Caco-2 (cell line): ENCODE measurements around the gene SSH2. TPM values are rescaled to one million over a fixed set of nuclear protein-coding genes. Genes with fewer than 3 reads are reported as not detected.

Experiments
- BruUV-seq: library from RNA; stranded (reverse); fragments of 400-500 nt; replicated peaks from 2 replicates; lab custom pipeline; 2021; lab: Mats Ljungman, UMichigan
- CTCF ChIA-PET: fragments of 300-600 bp; sonication (Branson Sonifier 250); formaldehyde crosslinking; loops from one replicate; lab custom pipeline; 2022; ENCODE audit warnings: antibody characterized with exemption; lab: Charles Lee
- POLR2A ChIA-PET: fragments of 300-600 bp; sonication (Branson Sonifier 250); formaldehyde crosslinking; loops from one replicate; lab custom pipeline; 2022; ENCODE audit warnings: antibody characterized with exemption; lab: Charles Lee
- DNase-seq, 2 experiments: peaks; one replicate each; pipeline versions ENCODE4 v3.0.0 to v3.0.0-alpha.2; 2020 to 2022
- H3K27me3 ChIP-seq: replicated peaks from 2 replicates; pipeline ENCODE4 v1.6.0; 2011; ENCODE audit warnings: low read length; ENCODE audit not compliant: control insufficient read depth, insufficient read depth
- H3K36me3 ChIP-seq: 2 replicates; pipeline ENCODE4 v1.5.1; 2011; ENCODE audit warnings: low read length; ENCODE audit not compliant: control insufficient read depth, insufficient read depth
- H3K4me1 ChIP-seq: fragments of 250-450 bp; sonication (Bioruptor Pico); 2 replicates; pipeline ENCODE4 v1.5.1; 2020; ENCODE audit warnings: mild to moderate bottlenecking
- H3K4me3 ChIP-seq: 2 replicates; pipeline ENCODE4 v1.5.1; 2011; ENCODE audit warnings: low read depth, mild to moderate bottlenecking, control low read depth, low read length
- H3K9me3 ChIP-seq: fragments of 250-450 bp; sonication (Bioruptor Pico); 2 replicates; pipeline ENCODE4 v1.5.1; 2020; ENCODE audit warnings: mild to moderate bottlenecking, moderate library complexity
- H3K27ac Mint-ChIP-seq: one replicate; pipeline ENCODE4 v1.8.0; 2022; ENCODE audit warnings: mixed read lengths; ENCODE audit not compliant: unreplicated experiment
- H3K27me3 Mint-ChIP-seq: one replicate; pipeline ENCODE4 v1.8.0; 2022; ENCODE audit warnings: mixed read lengths; ENCODE audit not compliant: insufficient read depth, unreplicated experiment
- H3K36me3 Mint-ChIP-seq: one replicate; pipeline ENCODE4 v1.8.0; 2022; ENCODE audit warnings: mild to moderate bottlenecking, mixed read lengths; ENCODE audit not compliant: insufficient read depth, unreplicated experiment
- H3K4me1 Mint-ChIP-seq: one replicate; pipeline ENCODE4 v1.8.0; 2022; ENCODE audit warnings: low read depth, mixed read lengths; ENCODE audit not compliant: unreplicated experiment
- H3K4me3 Mint-ChIP-seq: one replicate; pipeline ENCODE4 v1.8.0; 2022; ENCODE audit warnings: mild to moderate bottlenecking, moderate library complexity, mixed read lengths; ENCODE audit not compliant: unreplicated experiment
- H3K9me3 Mint-ChIP-seq: one replicate; pipeline ENCODE4 v1.8.0; 2022; ENCODE audit warnings: mixed read lengths; ENCODE audit not compliant: unreplicated experiment
- intact Hi-C: fragments of 100-400 bp; cut with micrococcal nuclease; formaldehyde crosslinking; loops from one replicate; pipeline ENCODE4 v1.10.0; 2022; ENCODE audit not compliant: unreplicated experiment
- total RNA-seq: library from RNA; stranded (reverse); gene quantifications from 2 replicates; pipeline ENCODE4 v1.2.3, GENCODE V29; 2022
- TF ChIP-seq, protein P1 (sequence below), 2 experiments: fragments of 200-600 bp in 1 of 2; IDR thresholded peaks; 1 replicate in 1 of 2; 2 replicates in 1 of 2; pipeline versions ENCODE4 v1.5.1 to v1.8.0; 2011 to 2022; ENCODE audit warnings: antibody characterized with exemption in 1 of 2, control low read depth in 1 of 2, inconsistent platforms in 1 of 2, low read depth in 1 of 2, low read length in 1 of 2, mild to moderate bottlenecking in 1 of 2, moderate library complexity in 1 of 2; ENCODE audit not compliant: insufficient read depth in 1 of 2, severe bottlenecking in 1 of 2, unreplicated experiment in 1 of 2

The SSH2 gene
- total RNA-seq, 1 experiment from 2014 or later: 48.2 TPM

DNA sequence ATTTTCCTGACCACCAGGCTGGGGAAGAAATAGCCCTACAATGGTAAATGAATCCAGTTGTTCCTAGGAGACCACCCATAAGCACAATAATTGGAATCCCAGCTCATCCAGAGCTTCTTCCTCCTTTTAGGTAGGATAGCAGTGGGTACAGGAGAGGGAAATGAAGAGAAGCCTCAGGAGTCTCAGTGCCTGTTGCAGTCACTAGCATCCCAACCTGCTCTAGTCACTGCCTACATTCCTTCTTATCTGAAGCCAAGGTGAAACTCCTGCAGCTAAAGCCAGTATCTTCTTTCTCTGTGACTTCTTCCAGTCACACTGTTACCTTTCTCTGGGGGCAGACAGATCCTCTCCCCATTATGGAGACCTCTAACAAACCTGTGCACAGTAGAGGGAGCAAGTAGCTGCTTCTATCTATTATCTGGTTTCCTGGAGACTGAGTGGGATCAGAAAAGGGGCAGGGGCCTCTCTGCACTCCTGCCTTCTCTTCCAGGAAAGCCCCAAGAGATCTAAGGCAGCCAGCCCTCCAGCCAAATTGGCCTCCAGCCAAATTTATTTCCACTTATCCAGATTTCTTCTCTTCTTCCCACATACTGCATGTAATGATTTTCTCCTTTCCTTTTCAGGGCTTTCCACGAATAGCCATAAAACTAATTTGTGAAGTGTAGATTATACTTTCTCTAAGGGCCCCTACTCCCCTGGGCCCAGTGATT lies 85.5 kb downstream of the SSH2 start:
- CTCF ChIA-PET: interaction anchor here (0.6 to 1.2 kb wide), 3 partner anchors 65 to 249 kb away, joined by 3 to 5 read pairs (median 3); no protein-coding TSS in a partner anchor
- H3K27me3 Mint-ChIP-seq: no peaks in the 10 kb centered on the region

DNA sequence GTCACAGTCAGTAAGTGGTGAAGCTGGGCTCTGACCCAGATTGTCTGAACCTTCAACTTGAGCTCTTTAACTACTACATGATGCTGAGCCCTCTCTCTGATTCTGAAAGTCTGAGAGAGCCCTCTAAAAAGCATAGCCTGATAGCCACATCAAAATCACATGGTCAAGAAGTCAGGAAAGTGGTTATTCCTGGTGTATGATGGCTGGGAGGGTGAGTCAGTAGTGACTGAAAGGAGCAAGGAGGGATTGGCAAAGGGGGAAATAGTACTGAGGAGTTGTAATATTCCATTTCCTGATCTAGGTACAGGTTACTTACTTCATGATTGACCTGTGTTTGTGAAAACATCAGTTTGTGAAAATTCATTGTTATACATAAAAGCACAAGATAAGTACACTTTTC lies 89.1 kb downstream of the SSH2 start:
- no peaks in the 10 kb centered on the region for H3K9me3 Mint-ChIP-seq
- POLR2A ChIA-PET: no interaction called here
- H3K4me3 ChIP-seq: no peak overlapping the region
- peaks cover 8% of the 10 kb centered on the region for H3K4me1 Mint-ChIP-seq
- H3K36me3 Mint-ChIP-seq: no peaks in the 10 kb centered on the region
- DNase-seq: no peak
- intact Hi-C loops: no loop called here
- H3K27ac Mint-ChIP-seq: no peak overlapping the region
- no peaks in the 10 kb centered on the region for H3K9me3 ChIP-seq
- H3K27me3 Mint-ChIP-seq: no peaks in the 10 kb centered on the region
- BruUV-seq: no TSS peak
- CTCF ChIA-PET: no interaction called here
- H3K27me3 ChIP-seq: no peaks in the 10 kb centered on the region
- H3K4me3 Mint-ChIP-seq: no peak overlapping the region
- H3K4me1 ChIP-seq: no peaks in the 10 kb centered on the region
- TF ChIP-seq, protein P1, sequence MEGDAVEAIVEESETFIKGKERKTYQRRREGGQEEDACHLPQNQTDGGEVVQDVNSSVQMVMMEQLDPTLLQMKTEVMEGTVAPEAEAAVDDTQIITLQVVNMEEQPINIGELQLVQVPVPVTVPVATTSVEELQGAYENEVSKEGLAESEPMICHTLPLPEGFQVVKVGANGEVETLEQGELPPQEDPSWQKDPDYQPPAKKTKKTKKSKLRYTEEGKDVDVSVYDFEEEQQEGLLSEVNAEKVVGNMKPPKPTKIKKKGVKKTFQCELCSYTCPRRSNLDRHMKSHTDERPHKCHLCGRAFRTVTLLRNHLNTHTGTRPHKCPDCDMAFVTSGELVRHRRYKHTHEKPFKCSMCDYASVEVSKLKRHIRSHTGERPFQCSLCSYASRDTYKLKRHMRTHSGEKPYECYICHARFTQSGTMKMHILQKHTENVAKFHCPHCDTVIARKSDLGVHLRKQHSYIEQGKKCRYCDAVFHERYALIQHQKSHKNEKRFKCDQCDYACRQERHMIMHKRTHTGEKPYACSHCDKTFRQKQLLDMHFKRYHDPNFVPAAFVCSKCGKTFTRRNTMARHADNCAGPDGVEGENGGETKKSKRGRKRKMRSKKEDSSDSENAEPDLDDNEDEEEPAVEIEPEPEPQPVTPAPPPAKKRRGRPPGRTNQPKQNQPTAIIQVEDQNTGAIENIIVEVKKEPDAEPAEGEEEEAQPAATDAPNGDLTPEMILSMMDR (IDR thresholded peaks at IDR 0.05; ENCODE audit: insufficient read depth in 1 of 2, low read depth in 1 of 2, low read length in 1 of 2, severe bottlenecking in 1 of 2, unreplicated experiment in 1 of 2): no peak
- H3K36me3 ChIP-seq: no peaks in the 10 kb centered on the region

More for the DNA sequence above, 85.5 kb downstream of the SSH2 start:
- Mint-ChIP-seq H3K27ac (no peak overlapping the region), H3K4me1 (peaks cover 12% of the 10 kb centered on the region), H3K36me3 (no peaks in the 10 kb centered on the region), H3K9me3 (no peaks in the 10 kb centered on the region), H3K4me3 (no peak overlapping the region)
- POLR2A ChIA-PET: no interaction called here
- BruUV-seq: no TSS peak
- Histone ChIP-seq H3K4me3 (no peak overlapping the region), H3K36me3 (no peaks in the 10 kb centered on the region), H3K4me1 (peaks cover 21% of the 10 kb centered on the region), H3K9me3 (no peaks in the 10 kb centered on the region), H3K27me3 (no peaks in the 10 kb centered on the region)
- intact Hi-C loops: no loop called here
- TF ChIP-seq, protein P1 (IDR thresholded peaks at IDR 0.05; ENCODE audit: insufficient read depth in 1 of 2, low read depth in 1 of 2, low read length in 1 of 2, severe bottlenecking in 1 of 2, unreplicated experiment in 1 of 2): no peak
- DNase-seq: no peak

DNA sequence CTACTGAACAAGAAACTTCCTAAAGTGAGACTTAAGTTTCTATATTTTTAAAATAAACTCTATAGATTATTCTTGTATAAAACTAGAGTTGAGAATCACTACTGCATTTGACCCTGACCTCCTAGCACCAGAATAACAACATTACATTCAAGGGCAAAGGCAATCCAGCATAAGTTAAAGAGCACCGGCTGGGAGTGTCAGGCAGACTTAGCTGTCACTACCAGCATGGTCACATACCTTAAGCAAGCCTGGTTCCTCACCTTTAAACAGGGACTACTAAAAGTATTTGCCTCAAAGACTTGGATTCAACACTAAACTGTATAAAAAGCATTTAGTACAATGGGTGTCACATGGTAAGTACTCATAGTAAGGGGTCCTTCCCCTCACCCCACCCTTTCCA lies 90.4 kb downstream of the SSH2 start:
- no TSS peak for BruUV-seq
- ChIA-PET POLR2A (no interaction called here), CTCF (no interaction called here)
- H3K4me3 ChIP-seq: no peak overlapping the region
- DNase-seq: no peak
- H3K4me1 ChIP-seq: no peaks in the 10 kb centered on the region
- TF ChIP-seq, protein P1 (IDR thresholded peaks at IDR 0.05; ENCODE audit: insufficient read depth in 1 of 2, low read depth in 1 of 2, low read length in 1 of 2, severe bottlenecking in 1 of 2, unreplicated experiment in 1 of 2): no peak
- Mint-ChIP-seq H3K36me3 (no peaks in the 10 kb centered on the region), H3K27ac (no peak overlapping the region), H3K4me3 (no peak overlapping the region), H3K9me3 (no peaks in the 10 kb centered on the region), H3K4me1 (peaks cover 3% of the 10 kb centered on the region), H3K27me3 (no peaks in the 10 kb centered on the region)
- intact Hi-C loops: no loop called here
- H3K27me3 ChIP-seq: no peaks in the 10 kb centered on the region
- no peaks in the 10 kb centered on the region for H3K36me3 ChIP-seq
- H3K9me3 ChIP-seq: no peaks in the 10 kb centered on the region
